ENCODE results near the gene RARB.

RARB gene

DNA sequence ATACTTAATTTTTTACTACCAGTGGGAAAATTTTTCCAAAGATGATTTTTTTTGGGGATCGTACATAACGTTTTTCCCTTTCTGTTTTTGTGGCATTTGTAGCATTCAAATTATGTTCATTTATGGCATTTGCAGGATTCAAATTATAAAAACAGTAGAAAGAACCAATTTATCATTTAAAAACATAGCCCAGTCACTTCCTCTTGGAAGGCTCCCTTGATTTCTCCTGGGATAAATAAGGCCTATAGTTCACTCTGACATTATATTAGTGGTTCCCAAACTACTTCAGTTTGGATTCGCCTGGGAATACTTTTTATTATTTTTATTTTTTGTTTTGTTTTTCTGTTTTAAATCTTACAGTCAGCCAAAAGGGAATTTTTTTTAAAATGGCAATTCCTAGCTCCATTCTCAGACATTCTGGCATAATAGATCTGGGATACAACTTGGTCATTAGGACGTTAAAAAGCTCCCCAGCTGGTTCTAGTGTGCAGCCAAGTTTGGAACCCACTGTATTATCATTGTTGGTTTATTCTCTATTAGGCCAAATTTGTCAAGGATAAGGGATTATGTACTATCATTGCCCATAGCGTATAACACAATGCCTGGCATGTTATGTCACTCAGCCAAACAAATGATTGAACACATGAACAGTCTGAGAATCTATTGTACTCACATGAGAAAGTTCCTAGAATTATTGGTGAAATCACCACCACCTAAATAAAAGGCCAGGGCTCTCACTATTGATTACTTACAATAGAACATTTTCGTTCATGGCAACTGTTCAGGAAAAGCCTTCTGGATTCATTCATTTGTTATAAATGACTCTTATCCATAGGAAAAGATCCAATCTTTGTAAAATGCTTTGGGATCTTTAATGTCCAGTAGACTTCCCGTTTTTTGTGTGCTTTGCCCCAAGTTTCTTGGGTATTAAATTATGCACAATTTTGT lies 28.9 kb downstream of the RARB start:
- H3K9ac ChIP-seq (ENCODE audit: low read length in 2 of 2): no peak overlapping the region

DNA sequence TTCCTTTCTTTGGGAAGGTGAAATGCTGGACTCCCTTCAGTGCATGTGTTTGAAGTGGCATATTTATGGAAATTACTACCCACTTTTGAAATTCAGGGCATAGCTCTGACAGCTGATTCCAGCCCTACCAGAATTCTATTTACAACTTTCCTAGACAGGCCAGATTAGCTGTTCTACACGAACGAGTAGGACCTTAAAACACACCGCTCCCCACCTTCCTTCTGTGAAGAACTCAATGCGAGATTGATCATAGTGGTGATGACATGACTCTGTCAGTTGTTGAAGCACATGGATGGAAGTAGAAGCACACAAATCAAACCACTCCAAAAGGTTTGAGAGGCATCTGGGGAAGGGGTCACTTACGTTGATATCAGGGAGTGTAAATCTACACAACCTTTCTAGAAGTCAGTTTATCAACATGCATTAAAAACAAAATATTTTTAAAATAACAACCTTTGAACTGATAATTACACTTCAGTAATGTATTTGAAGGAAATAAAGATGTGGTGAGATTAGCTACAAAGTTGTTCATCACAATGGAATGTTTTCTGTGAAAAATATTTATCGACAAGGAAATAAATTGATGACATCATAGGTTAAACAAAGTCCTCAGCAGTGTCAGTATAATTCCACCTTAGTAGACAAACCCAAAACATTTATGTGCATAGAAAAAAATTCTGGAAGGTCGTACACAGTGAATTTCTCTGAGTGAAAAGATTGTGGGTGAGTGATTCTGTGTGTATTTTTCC lies 29.8 kb downstream of the RARB start:
- Histone ChIP-seq H3K4me1 (ENCODE audit: control insufficient read depth, insufficient read depth, low read length) (peaks cover 22% of the 10 kb centered on the region), H3K9me3 (ENCODE audit: control insufficient read depth in 2 of 2, low read length in 2 of 2) (no peaks in the 10 kb centered on the region), H3K27ac (ENCODE audit: low read length) (no peak overlapping the region)

More for the DNA sequence above, 28.9 kb downstream of the RARB start:
- no peaks in the 10 kb centered on the region for H3K27me3 ChIP-seq (ENCODE audit: control insufficient read depth in 1 of 2, insufficient read depth in 2 of 2, low read length in 2 of 2)
- H3K4me3 ChIP-seq (ENCODE audit: low read length in 2 of 2): no peak overlapping the region
- no peaks in the 10 kb centered on the region for H3K9me3 ChIP-seq (ENCODE audit: control insufficient read depth in 2 of 2, low read length in 2 of 2)
- no peaks in the 10 kb centered on the region for H3K36me3 ChIP-seq (ENCODE audit: control insufficient read depth in 2 of 2, insufficient read depth in 2 of 2, low read length in 2 of 2)
- H3K27ac ChIP-seq (ENCODE audit: low read length): no peak overlapping the region
- H3K4me1 ChIP-seq (ENCODE audit: control insufficient read depth, insufficient read depth, low read length): peaks cover 24% of the 10 kb centered on the region

GRCh38 chr3:25458420-25458814 lies 30.4 kb downstream of the RARB start:
- Histone ChIP-seq H3K4me1 (ENCODE audit: control insufficient read depth, insufficient read depth, low read length) (peaks cover 21% of the 10 kb centered on the region), H3K4me3 (ENCODE audit: low read length in 2 of 2) (no peak overlapping the region)

More for the DNA sequence above, 29.8 kb downstream of the RARB start:
- Histone ChIP-seq H3K9ac (ENCODE audit: low read length in 2 of 2) (no peak overlapping the region), H3K27me3 (ENCODE audit: control insufficient read depth in 1 of 2, insufficient read depth in 2 of 2, low read length in 2 of 2) (no peaks in the 10 kb centered on the region), H3K4me3 (ENCODE audit: low read length in 2 of 2) (no peak overlapping the region), H3K36me3 (ENCODE audit: control insufficient read depth in 2 of 2, insufficient read depth in 2 of 2, low read length in 2 of 2) (no peaks in the 10 kb centered on the region)

DNA sequence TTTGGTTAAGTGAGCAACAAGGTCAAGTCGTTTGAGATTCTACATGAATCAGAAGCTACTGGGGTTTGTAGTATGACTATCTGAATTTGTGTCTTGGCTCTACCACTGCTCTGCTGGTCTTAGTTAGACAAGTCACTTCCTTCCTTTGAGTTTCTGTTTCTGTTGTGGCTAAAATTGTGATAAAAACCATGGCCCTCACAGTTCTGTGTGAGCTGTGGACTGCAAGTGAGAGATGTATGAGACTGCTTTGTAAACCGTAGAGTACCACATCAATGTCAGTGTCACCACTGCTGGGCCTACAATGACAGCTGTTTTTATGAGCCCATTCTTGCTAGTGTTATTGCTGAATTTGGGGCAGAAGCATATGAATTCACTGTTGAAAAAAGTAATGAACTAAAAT lies 32.7 kb downstream of the RARB start:
- no peak overlapping the region for H3K9ac ChIP-seq (ENCODE audit: low read length in 2 of 2)
- peaks cover 7% of the 10 kb centered on the region for H3K4me1 ChIP-seq (ENCODE audit: control insufficient read depth, insufficient read depth, low read length)
- H3K27ac ChIP-seq (ENCODE audit: low read length): no peak overlapping the region
- no peaks in the 10 kb centered on the region for H3K9me3 ChIP-seq (ENCODE audit: control insufficient read depth in 2 of 2, low read length in 2 of 2)
- no peaks in the 10 kb centered on the region for H3K27me3 ChIP-seq (ENCODE audit: control insufficient read depth in 1 of 2, insufficient read depth in 2 of 2, low read length in 2 of 2)
- H3K36me3 ChIP-seq (ENCODE audit: control insufficient read depth in 2 of 2, insufficient read depth in 2 of 2, low read length in 2 of 2): no peaks in the 10 kb centered on the region
- no peak overlapping the region for H3K4me3 ChIP-seq (ENCODE audit: low read length in 2 of 2)

More at GRCh38 chr3:25458420-25458814, 30.4 kb downstream of the RARB start:
- no peaks in the 10 kb centered on the region for H3K36me3 ChIP-seq (ENCODE audit: control insufficient read depth in 2 of 2, insufficient read depth in 2 of 2, low read length in 2 of 2)
- H3K9ac ChIP-seq (ENCODE audit: low read length in 2 of 2): no peak overlapping the region
- no peak overlapping the region for H3K27ac ChIP-seq (ENCODE audit: low read length)
- H3K27me3 ChIP-seq (ENCODE audit: control insufficient read depth in 1 of 2, insufficient read depth in 2 of 2, low read length in 2 of 2): no peaks in the 10 kb centered on the region
- H3K9me3 ChIP-seq (ENCODE audit: control insufficient read depth in 2 of 2, low read length in 2 of 2): no peaks in the 10 kb centered on the region

DNA sequence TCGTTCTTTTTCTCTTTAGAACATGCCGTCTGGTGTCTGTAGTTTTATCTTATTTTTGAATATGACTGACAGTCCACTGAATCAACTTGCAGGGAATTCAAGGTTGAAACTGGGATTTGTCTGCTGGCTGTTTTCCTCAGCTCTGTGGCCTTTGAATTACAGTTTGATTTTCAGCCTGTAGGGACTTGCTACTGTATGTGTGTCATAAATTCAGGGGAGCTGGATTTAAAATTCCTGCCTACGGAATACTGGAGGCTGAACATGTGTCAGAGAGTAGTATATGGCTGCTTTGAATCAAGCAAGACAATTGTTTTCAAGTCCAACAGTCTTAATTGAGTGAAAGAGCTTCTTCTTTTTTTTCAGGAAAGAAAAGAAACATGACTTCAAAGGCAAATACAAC lies 33.9 kb downstream of the RARB start:
- no peak overlapping the region for H3K27ac ChIP-seq (ENCODE audit: low read length)
- no peaks in the 10 kb centered on the region for H3K9me3 ChIP-seq (ENCODE audit: control insufficient read depth in 2 of 2, low read length in 2 of 2)
- H3K9ac ChIP-seq (ENCODE audit: low read length in 2 of 2): no peak overlapping the region
- peaks cover 3% of the 10 kb centered on the region for H3K4me1 ChIP-seq (ENCODE audit: control insufficient read depth, insufficient read depth, low read length)
- H3K36me3 ChIP-seq (ENCODE audit: control insufficient read depth in 2 of 2, insufficient read depth in 2 of 2, low read length in 2 of 2): no peaks in the 10 kb centered on the region
- H3K27me3 ChIP-seq (ENCODE audit: control insufficient read depth in 1 of 2, insufficient read depth in 2 of 2, low read length in 2 of 2): no peaks in the 10 kb centered on the region
- H3K4me3 ChIP-seq (ENCODE audit: low read length in 2 of 2): no peak overlapping the region

DNA sequence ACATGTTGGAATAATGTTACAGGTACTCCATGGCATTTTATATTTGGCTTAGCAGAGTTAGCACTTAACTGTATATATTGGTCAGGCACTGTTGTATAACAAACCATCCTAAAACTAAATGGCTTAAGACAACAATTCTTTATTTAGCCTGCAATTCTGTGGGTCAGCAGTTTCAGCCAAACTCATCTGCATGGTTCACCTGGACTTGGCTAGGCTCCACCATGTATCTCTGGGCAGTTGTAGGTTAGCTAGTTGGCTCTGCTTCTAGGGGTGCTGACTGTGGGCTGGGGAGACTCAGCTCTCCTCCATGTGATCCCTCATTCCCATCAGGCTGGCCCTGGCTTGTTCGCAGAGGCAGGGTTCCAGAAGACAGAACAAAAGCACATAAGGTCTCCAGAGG lies 34.4 kb downstream of the RARB start:
- no peaks in the 10 kb centered on the region for H3K27me3 ChIP-seq (ENCODE audit: control insufficient read depth in 1 of 2, insufficient read depth in 2 of 2, low read length in 2 of 2)
- H3K36me3 ChIP-seq (ENCODE audit: control insufficient read depth in 2 of 2, insufficient read depth in 2 of 2, low read length in 2 of 2): no peaks in the 10 kb centered on the region
- no peak overlapping the region for H3K4me3 ChIP-seq (ENCODE audit: low read length in 2 of 2)
- H3K9me3 ChIP-seq (ENCODE audit: control insufficient read depth in 2 of 2, low read length in 2 of 2): no peaks in the 10 kb centered on the region
- no peak overlapping the region for H3K27ac ChIP-seq (ENCODE audit: low read length)
- H3K9ac ChIP-seq (ENCODE audit: low read length in 2 of 2): no peak overlapping the region
- H3K4me1 ChIP-seq (ENCODE audit: control insufficient read depth, insufficient read depth, low read length): peaks cover 3% of the 10 kb centered on the region

- H3K27ac ChIP-seq (ENCODE audit: low read length): no peak overlapping the region
- no peaks in the 10 kb centered on the region for H3K36me3 ChIP-seq (ENCODE audit: control insufficient read depth in 2 of 2, insufficient read depth in 2 of 2, low read length in 2 of 2)
Observed at GRCh38 chr3:25463836-25464418, 35.9 kb downstream of the RARB start.

DNA sequence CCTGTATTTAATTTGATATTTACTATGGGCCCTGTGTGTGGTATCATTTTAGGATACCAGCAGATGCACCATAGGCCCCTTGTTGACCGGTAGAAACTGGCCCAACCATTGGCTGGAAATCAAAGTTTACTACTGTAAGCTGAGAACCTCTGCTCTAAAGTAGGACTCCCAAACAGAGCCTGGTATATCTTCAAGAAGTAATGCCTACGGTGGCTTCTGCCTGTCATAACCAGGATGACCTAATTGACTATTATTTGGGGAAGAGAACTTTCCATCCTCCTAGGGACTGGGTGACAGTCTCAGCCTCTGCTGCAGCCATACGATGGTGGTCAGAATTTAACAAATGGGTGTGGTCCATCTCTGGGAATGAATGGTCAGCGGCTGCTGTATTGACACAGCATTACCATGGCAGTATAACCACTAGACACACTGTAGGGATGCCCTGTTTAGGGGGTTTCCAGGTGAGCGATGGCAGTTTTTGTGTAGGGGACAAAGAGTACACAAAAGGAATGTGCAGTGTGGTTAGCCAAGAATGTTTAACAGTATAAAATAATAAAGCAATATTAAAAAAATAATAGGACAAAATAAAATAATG lies 37.3 kb downstream of the RARB start:
- Histone ChIP-seq H3K9me3 (ENCODE audit: control insufficient read depth in 2 of 2, low read length in 2 of 2) (no peaks in the 10 kb centered on the region), H3K36me3 (ENCODE audit: control insufficient read depth in 2 of 2, insufficient read depth in 2 of 2, low read length in 2 of 2) (no peaks in the 10 kb centered on the region), H3K9ac (ENCODE audit: low read length in 2 of 2) (no peak overlapping the region), H3K27ac (ENCODE audit: low read length) (no peak overlapping the region), H3K4me1 (ENCODE audit: control insufficient read depth, insufficient read depth, low read length) (peaks cover 6% of the 10 kb centered on the region), H3K4me3 (ENCODE audit: low read length in 2 of 2) (no peak overlapping the region), H3K27me3 (ENCODE audit: control insufficient read depth in 1 of 2, insufficient read depth in 2 of 2, low read length in 2 of 2) (no peaks in the 10 kb centered on the region)

More at GRCh38 chr3:25463836-25464418, 35.9 kb downstream of the RARB start:
- H3K9ac ChIP-seq (ENCODE audit: low read length in 2 of 2): no peak overlapping the region
- no peak overlapping the region for H3K4me3 ChIP-seq (ENCODE audit: low read length in 2 of 2)
- peaks cover 3% of the 10 kb centered on the region for H3K4me1 ChIP-seq (ENCODE audit: control insufficient read depth, insufficient read depth, low read length)
- H3K9me3 ChIP-seq (ENCODE audit: control insufficient read depth in 2 of 2, low read length in 2 of 2): no peaks in the 10 kb centered on the region
- H3K27me3 ChIP-seq (ENCODE audit: control insufficient read depth in 1 of 2, insufficient read depth in 2 of 2, low read length in 2 of 2): no peaks in the 10 kb centered on the region

GRCh38 chr3:25468866-25469319 lies 40.8 kb downstream of the RARB start:
- no peak overlapping the region for H3K27ac ChIP-seq (ENCODE audit: low read length)
- no peaks in the 10 kb centered on the region for H3K27me3 ChIP-seq (ENCODE audit: control insufficient read depth in 1 of 2, insufficient read depth in 2 of 2, low read length in 2 of 2)
- no peak overlapping the region for H3K4me3 ChIP-seq (ENCODE audit: low read length in 2 of 2)
- H3K36me3 ChIP-seq (ENCODE audit: control insufficient read depth in 2 of 2, insufficient read depth in 2 of 2, low read length in 2 of 2): no peaks in the 10 kb centered on the region
- H3K4me1 ChIP-seq (ENCODE audit: control insufficient read depth, insufficient read depth, low read length): peaks cover 3% of the 10 kb centered on the region
- H3K9me3 ChIP-seq (ENCODE audit: control insufficient read depth in 2 of 2, low read length in 2 of 2): no peaks in the 10 kb centered on the region
- no peak overlapping the region for H3K9ac ChIP-seq (ENCODE audit: low read length in 2 of 2)

DNA sequence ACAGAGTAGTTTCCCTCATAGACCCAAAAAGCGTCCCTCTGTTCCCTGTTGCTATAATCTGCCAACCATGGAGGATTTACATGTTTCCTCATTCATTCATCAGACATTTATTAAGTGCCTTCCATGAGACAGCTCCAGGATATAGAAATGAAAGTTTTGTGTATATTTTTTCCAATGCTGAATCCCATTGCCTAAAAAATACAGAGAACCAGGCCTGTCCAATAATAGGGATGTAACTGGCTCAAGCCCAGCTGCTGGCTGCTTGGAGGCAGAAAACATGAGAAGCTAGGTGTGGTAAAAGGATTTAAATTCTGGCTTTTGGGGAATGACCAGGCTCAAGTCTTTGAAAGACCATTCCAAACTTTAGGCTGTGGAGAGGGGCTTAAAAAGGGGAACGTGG lies 41.5 kb downstream of the RARB start:
- H3K27ac ChIP-seq (ENCODE audit: low read length): no peak overlapping the region
- no peaks in the 10 kb centered on the region for H3K27me3 ChIP-seq (ENCODE audit: control insufficient read depth in 1 of 2, insufficient read depth in 2 of 2, low read length in 2 of 2)
- no peak overlapping the region for H3K9ac ChIP-seq (ENCODE audit: low read length in 2 of 2)
- no peaks in the 10 kb centered on the region for H3K9me3 ChIP-seq (ENCODE audit: control insufficient read depth in 2 of 2, low read length in 2 of 2)
- no peak overlapping the region for H3K4me3 ChIP-seq (ENCODE audit: low read length in 2 of 2)
- H3K4me1 ChIP-seq (ENCODE audit: control insufficient read depth, insufficient read depth, low read length): peaks cover 3% of the 10 kb centered on the region
- no peaks in the 10 kb centered on the region for H3K36me3 ChIP-seq (ENCODE audit: control insufficient read depth in 2 of 2, insufficient read depth in 2 of 2, low read length in 2 of 2)

Data from stomach smooth muscle (tissue), 2 donors.